Activated T-helper 1 cell treated with anti-CD3 and anti-CD28 coated beads, Interleukin-2, amount 50 U/mL, for 16 hours (primary cell): ENCODE measurements around the gene HRH3.

Experiments used
- DNase-seq, 2 donors: peaks; one replicate each; pipeline ENCODE4 v3.0.0-alpha.2; 2020; ENCODE audit warnings: low read depth in 1 of 2, low spot score in 1 of 2

Gene HRH3

DNA sequence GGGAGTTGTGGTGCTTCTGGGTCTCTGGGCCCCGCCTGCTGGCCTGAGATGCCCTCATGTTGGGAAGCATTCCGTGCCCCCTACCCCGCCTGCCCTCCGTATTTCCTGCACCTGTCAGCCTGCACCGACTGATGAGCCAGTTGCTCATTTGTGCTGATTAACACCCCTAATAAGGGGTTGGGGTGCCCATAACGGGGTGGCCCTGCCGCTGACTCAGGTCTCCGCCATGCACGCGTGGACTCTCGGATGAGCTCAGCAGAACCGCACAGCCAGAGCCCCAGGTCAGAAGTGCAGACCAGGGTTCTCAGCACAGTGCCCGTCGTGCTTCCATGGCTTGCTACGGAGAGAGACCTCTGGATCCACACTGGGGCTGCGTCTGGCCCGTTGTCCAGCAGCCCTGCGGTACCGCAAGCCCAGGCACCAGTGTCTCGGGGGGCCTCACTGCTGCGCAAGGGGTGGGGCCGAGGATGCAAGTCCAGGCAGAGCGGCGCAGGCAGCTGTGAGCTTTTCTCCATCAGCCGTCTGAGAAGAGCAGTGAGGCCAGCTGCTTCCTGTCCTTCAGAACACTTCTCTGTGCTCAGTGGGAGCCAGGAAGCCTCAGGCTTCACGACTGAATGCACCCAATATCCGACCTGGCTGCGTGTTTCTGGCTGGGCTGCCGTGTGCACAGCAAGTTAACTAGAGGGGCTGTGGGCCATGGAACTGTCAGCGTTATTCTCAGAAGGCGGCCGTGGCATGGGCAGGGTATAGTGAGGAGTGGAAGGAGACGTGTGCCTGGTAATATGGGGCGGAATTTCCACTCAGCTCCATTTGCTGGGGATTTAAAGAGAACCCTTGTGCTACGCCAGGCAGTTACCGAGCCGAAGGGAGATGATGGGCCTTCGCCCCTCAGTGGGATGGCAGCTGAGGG is 18.6 kb downstream of the HRH3 start:
- no peak for DNase-seq

DNA sequence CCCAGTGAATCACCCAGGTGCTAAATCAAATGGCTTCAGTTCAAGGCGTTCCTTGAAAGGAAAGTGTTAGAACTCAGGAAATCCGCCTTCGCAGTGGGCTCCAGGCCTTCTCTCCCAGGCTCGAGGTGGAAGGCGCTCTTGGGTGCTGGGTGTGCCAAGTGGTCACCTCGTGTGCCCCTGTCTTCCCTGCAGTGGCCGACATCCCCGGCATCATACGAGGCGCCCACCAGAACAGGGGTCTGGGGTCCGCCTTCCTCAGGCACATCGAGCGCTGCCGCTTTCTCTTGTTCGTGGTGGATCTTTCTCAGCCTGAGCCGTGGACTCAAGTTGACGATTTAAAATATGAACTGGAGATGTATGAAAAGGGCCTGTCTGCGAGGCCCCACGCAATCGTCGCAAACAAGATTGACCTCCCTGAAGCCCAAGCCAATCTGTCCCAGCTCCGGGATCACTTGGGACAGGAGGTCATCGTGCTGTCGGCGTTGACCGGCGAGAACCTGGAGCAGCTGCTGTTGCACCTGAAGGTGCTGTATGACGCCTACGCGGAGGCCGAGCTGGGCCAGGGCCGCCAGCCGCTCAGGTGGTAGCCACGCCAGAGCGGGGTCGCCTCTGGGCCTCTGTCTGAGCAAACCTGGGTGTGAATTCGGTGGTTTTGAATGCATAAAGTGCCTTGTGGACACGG is 19.4 kb downstream of the HRH3 start:
- no peak for DNase-seq

- no peak for DNase-seq
These were observed 21.1 kb downstream of the HRH3 start for GRCh38 chr20:62198931-62199330.

DNA sequence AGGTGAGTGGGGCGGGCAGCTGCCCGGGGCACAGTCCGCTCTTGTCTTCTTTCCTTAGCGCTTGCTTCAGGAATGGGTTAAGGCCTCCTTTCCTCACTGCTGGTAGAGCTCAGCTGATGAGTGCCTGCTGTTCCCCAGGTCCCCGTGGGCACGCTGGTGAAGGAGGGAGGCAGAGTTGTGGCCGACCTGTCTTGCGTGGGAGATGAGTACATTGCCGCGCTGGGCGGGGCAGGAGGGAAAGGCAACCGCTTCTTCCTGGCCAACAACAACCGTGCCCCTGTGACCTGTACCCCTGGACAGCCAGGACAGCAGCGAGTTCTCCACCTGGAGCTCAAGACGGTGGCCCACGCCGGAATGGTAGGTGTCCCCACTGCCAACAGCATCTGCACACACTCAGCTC is 21.6 kb downstream of the HRH3 start:
- DNase-seq, result no peak

DNA sequence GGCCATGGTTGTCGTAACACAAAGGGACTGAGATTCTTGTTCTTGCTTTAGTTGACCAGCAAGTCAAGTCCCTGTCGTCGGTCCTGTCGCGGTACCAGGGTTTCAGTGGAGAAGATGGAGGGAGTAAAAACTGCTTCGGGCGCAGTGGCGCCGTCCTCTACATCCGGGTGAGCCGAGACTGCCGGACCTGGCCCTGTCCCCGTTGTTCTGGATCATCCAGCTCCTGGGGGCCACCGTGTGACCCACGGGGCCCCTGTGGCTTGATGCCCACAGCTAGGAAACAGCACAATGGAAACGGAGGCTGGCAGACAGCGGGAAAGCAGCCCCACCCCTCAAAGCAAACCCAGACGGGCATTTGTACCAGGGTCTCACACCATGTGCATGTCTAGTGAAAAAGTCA is 22.3 kb downstream of the HRH3 start:
- no peak for DNase-seq

GRCh38 chr20:62197311-62197710 is 22.8 kb downstream of the HRH3 start:
- DNase-seq, result no peak

DNA sequence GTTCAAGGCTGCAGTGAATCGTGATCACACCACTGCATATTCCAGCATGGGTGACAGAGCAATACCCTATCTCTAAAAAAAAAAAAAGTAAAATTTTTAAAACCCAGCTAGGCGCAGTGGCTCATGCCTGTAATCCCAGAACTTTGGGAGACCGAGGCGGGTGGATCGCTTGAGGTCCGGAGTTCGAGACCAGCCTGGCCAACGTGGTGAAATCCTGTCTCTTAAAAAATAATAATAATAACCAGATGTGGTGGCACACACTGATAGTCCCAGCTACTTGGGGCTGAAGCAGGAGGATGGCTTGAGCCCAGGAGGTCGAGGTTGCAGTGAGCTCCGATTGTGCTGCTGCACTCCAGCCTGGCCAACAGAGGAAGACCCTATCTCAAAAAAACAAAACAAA is 23.8 kb downstream of the HRH3 start:
- no peak for DNase-seq

- no peak for DNase-seq
These were observed 24.3 kb downstream of the HRH3 start for GRCh38 chr20:62195736-62196135.

GRCh38 chr20:62195075-62195405 is 25.0 kb downstream of the HRH3 start:
- DNase-seq, result no peak

DNA sequence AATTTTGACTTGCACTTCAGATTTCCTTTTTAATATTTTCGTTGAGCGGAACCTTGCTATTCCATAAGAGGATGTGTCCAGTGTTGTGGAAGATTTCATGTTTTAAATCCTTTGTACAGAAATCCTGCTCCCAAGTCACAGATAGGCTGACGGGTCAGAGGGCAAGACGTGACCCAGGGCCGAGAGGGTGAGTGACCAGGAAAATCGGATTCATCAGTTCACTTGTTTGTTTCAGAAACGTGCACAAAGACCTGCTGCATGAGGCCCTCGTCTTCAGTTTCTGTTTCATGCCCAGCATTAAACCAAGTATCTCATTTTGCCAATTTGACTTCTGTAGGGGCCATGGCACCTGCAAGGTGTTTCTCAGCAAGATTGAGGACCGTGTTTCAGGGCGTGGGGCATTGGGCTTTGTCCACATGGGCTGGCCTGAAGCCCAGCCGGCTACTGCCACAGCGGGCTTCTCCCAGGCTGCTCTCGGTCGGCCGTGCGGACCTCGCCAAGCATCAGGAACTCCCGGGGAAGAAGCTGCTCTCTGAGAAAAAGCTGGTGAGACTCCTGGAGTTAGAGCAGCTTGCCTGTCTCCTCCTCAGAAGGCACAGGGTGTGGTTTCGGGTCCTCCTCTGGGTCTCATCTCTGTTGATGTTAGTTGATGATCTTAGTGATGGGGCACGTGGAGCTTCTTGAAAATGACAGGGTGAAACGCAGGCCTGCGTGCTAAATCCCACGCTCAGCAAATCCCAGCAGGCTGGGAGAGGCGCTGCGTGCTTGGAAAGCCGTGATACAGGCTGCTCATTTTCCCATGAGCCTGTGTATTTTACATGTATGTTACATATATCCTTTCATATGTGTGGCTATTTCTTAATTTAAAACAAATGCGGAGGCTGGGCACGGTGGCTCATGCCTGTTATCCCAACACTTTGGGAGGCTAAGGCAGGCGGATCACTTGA is 26.7 kb downstream of the HRH3 start:
- no peak for DNase-seq

- DNase-seq, result no peak
These were observed 27.4 kb downstream of the HRH3 start for GRCh38 chr20:62192635-62193034.

DNA sequence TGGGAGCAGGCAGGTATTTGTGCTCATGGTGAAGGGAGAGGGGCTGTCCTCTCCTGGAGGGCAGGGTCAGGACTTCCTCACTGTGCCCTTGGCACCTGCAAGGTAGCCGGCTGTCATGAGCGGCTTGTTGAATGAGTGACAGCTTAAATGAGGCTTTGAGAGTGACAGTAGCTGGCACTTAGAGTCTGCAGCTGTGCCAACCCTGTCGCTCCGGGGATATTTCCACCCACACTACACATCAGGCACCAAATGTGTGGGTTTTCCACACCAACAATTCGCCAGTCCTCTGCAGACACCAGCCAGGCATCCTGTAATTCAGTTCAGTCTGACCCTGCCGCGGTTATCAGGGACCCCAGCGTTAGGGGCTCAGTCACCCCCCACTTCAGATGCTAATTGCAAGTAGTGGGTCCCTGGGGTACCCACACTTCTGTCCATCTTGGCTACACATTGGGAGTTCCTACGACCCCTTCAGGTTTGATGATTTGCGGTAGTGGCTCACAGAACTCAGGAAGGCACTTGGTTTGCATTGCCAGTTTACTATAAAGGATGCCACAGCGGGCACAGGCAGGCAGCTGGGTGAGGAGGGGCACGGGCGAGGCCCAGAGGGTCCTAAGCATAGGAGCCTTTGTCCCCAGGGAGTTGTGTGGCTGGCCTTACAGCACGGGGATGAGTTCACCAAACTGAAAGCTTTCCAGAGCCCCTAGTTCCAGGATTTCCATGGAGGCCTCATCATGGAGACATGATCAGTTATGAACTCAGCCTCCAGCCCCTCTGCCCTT is 28.1 kb downstream of the HRH3 start:
- DNase-seq, result no peak

- no peak for DNase-seq
These were observed 29.3 kb downstream of the HRH3 start for GRCh38 chr20:62190639-62191411.

GRCh38 chr20:62186887-62187866 is 32.9 kb downstream of the HRH3 start:
- DNase-seq, result no peak

GRCh38 chr20:62186096-62186426 is 34.0 kb downstream of the HRH3 start:
- DNase-seq, result no peak

- no peak for DNase-seq
These were observed 36.5 kb downstream of the HRH3 start for GRCh38 chr20:62183426-62184142.

- peak; percentile 87 to 91 for DNase-seq
These were observed 37.3 kb downstream of the HRH3 start, which contains the start of gene MTG2 for GRCh38 chr20:62182469-62183425. TSS of gene MTG2 (plus strand) at chr20:62183028. CDS start at chr20:62193421, 10,393 bp downstream.
